ENCODE measurements around the gene LENG8. TPM values are rescaled to one million over a fixed set of nuclear protein-coding genes. Genes with fewer than 3 reads are reported as not detected.
"Not testable (repeated sequence)": the region's sequence is repeated elsewhere in the genome, so short reads cannot be mapped to it uniquely, and the experiment has no call there.

LENG8 gene
- total RNA-seq, 1 donor from 2014 or later: 196 TPM

DNA sequence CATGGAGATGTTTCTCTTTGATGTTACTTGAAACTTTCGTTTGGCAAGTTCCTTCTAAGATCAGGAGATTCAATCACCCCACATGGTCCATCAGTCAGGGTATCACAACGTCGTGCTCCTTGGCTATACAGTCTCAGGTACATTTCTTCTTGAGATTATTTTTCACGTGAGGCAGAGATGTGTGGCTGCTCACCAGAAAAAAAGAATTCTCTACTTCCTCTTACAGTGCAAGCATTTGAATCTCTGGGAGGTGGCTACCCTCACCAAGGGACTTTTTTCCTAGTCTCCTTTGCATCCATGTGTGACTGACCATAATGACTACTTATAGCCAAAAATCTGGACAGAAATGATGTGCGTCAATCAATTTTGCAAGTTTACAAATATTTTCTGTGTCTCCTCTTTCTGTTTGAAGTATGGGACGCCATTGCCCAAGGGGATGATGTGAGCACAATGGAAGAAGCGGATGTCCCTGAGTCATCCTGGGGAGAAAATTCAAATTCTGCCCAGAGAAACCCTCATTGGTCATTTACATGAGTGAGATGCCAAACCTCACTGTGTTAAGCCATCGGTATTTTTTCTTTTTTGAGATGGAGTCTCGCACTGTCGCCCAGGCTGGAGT lies 45.1 kb downstream of the LENG8 start:
- Mint-ChIP-seq H3K27ac (no peak overlapping the region), H3K9me3 (peaks cover 4% of the 10 kb centered on the region), H3K4me1 (ENCODE audit: unreplicated experiment) (no peaks in the 10 kb centered on the region), H3K36me3 (no peaks in the 10 kb centered on the region), H3K4me3 (no peak overlapping the region), H3K27me3 (no peaks in the 10 kb centered on the region)
- TF ChIP-seq, protein P1, sequence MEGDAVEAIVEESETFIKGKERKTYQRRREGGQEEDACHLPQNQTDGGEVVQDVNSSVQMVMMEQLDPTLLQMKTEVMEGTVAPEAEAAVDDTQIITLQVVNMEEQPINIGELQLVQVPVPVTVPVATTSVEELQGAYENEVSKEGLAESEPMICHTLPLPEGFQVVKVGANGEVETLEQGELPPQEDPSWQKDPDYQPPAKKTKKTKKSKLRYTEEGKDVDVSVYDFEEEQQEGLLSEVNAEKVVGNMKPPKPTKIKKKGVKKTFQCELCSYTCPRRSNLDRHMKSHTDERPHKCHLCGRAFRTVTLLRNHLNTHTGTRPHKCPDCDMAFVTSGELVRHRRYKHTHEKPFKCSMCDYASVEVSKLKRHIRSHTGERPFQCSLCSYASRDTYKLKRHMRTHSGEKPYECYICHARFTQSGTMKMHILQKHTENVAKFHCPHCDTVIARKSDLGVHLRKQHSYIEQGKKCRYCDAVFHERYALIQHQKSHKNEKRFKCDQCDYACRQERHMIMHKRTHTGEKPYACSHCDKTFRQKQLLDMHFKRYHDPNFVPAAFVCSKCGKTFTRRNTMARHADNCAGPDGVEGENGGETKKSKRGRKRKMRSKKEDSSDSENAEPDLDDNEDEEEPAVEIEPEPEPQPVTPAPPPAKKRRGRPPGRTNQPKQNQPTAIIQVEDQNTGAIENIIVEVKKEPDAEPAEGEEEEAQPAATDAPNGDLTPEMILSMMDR (conservative IDR thresholded peaks at IDR 0.05): no peak
- no peak for DNase-seq (ENCODE audit: extremely low spot score, unreplicated experiment)

DNA sequence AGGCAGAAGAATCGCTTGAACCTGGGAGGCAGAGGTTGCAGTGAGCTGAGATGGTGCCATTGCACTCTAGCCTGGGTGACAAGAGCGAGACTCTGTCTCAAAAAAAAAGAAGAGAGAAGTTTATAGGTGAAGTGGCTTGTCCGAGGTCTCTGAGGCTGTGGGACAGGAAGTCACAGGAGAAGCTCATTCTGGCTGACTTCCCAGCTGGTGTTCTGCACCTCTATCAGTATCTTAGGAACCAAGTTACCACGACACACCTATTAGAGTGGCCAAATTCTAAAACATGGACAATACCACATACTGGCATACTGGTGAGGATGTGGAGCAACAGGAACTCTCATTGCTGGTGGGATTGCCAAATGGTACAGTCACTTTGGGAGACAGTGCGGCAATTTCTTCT lies 46.3 kb downstream of the LENG8 start:
- H3K27ac Mint-ChIP-seq; DNase-seq (ENCODE audit: extremely low spot score, unreplicated experiment); H3K9me3 Mint-ChIP-seq: not testable (repeated sequence)

DNA sequence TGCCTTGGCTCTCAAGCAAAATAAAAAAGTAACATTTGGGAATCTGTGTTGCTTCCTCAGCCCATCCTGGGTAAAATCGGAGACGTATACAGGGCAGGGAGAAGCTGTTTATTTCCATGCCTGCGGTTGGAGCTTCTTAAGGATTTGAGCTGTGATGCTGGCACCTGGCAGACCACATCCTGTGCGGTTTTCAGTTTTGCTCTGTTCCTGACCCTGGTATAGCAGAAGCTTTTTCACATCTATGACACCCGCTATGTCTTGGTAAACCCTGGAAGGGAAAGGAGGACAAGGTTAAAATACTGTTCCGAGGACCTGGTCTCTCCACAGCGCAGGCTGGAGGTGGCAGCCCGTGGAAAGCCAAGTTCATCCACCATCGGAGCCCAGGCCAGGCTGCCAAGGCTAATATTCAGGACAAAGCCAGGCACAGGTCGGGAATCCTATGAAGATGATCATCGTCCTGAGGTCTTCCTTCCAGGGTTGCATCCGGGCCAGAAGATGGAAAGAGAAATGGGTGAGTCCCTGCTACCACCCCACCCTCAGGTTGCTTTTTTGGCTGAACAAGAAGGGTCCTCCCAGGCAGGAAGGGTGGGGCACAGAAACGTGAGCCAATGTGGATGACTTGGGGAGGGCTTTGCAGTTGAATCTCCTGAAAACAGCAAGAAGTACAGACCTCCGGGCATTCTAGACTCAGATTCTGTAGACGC lies 48.9 kb downstream of the LENG8 start:
- not testable (repeated sequence) for H3K27me3 Mint-ChIP-seq; H3K27ac Mint-ChIP-seq; H3K4me1 Mint-ChIP-seq (ENCODE audit: unreplicated experiment); H3K36me3 Mint-ChIP-seq; DNase-seq (ENCODE audit: extremely low spot score, unreplicated experiment); H3K9me3 Mint-ChIP-seq; H3K4me3 Mint-ChIP-seq

More for the DNA sequence above, 46.3 kb downstream of the LENG8 start:
- H3K4me1 Mint-ChIP-seq (ENCODE audit: unreplicated experiment); H3K36me3 Mint-ChIP-seq; H3K27me3 Mint-ChIP-seq; H3K4me3 Mint-ChIP-seq: not testable (repeated sequence)

DNA sequence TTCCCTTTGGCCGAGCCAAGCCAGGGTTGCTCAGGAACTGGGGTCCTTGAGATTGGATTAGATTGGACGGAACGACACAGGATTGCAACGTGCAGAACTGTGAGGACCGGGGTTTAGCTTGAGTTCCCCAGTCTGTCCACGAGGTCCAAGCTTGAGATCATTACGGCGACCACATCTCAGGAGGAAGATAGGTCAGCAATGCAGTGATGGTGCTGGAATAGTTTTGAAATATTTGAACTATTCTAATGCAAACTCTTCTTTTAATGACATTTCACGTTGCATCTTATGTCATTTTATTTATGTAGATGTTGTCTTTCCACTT lies 49.4 kb downstream of the LENG8 start:
- not testable (repeated sequence) for H3K9me3 Mint-ChIP-seq; H3K4me3 Mint-ChIP-seq; DNase-seq (ENCODE audit: extremely low spot score, unreplicated experiment); H3K36me3 Mint-ChIP-seq; H3K27me3 Mint-ChIP-seq; H3K4me1 Mint-ChIP-seq (ENCODE audit: unreplicated experiment); H3K27ac Mint-ChIP-seq

DNA sequence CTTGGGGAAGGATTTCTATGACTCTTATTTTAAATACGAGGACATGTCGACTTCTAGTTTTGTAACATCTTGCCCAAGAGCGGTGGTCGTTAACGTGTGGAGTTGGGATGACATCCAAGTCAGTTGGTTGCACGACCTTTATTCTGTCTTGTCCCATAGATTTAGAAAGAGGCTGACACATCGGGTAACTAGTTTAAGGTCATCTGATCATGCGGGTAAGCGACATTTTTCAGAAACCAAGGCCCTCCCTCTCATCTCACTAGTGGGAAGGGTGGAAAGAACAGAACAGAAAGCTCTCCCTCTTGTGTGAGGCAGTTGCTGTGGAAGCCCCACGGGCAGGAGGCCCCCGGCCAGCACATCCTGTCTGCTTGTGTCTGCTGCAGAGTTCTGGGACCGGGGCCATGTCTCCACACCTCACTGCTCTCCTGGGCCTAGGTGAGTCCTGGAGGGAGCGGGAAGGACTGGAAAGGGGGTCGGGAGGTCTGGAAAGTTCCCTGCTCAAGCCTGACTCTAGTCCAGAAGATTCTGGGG lies 53.6 kb downstream of the LENG8 start, which contains the start of gene LAIR2:
TSS of gene LAIR2 (plus strand) at position 314 of the 531 bp plus-strand sequence. CDS start at position 402, 88 bp downstream.
- H3K9me3 Mint-ChIP-seq: no peaks in the 10 kb centered on the region
- no peak for DNase-seq (ENCODE audit: extremely low spot score, unreplicated experiment)
- H3K27ac Mint-ChIP-seq: no peak within 1 kb of the TSS
- H3K36me3 Mint-ChIP-seq: no peaks in the 10 kb centered on the region
- no peaks in the 10 kb centered on the region for H3K27me3 Mint-ChIP-seq
- TF ChIP-seq, protein P1 (conservative IDR thresholded peaks at IDR 0.05): no peak
- no peak within 1 kb of the TSS for H3K4me3 Mint-ChIP-seq
- H3K4me1 Mint-ChIP-seq (ENCODE audit: unreplicated experiment): no peaks in the 10 kb centered on the region

DNA sequence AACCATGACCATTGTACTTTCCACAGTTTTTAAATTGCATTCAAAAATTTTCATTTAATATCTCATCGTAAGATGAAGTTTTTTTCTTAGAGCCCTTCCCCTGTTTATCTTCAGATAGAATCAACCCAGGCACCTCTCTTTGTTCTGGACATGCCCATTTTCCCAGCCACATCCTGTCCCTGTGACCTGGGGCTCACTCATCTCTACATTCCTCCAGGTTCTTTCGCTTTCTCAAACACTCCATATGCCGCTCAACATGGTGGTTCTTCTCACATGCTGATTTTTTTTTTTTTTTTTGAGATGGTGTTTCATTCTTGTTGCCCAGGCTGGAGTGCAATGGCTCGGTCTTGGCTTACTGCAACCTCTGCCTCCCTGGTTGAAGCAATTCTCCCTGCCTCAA lies 56.5 kb downstream of the LENG8 start:
- not testable (repeated sequence) for H3K27ac Mint-ChIP-seq; H3K36me3 Mint-ChIP-seq; H3K27me3 Mint-ChIP-seq; DNase-seq (ENCODE audit: extremely low spot score, unreplicated experiment); H3K9me3 Mint-ChIP-seq; H3K4me1 Mint-ChIP-seq (ENCODE audit: unreplicated experiment); H3K4me3 Mint-ChIP-seq

DNA sequence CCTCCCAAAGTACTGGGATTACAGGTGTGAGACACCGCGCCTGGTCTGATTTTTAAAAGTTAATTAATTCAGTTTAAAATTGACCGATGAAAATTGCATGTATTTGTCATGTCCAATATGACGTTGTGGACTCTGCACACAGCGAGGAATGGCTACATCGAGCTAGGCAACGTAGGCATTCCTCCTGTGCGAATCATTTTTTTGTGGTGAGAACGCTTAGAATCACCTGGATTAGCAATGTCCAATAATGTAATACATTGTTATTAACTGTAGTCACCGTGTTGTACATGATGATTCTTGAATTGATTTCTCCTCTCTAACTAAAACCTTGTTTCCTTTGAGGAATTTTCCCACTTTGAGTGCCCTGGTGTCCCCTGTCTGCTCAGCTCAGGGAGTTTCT lies 57.1 kb downstream of the LENG8 start:
- Mint-ChIP-seq H3K4me3 (no peak overlapping the region), H3K27me3 (no peaks in the 10 kb centered on the region), H3K4me1 (ENCODE audit: unreplicated experiment) (no peaks in the 10 kb centered on the region), H3K9me3 (no peaks in the 10 kb centered on the region), H3K36me3 (no peaks in the 10 kb centered on the region), H3K27ac (no peak overlapping the region)
- DNase-seq (ENCODE audit: extremely low spot score, unreplicated experiment): no peak
- TF ChIP-seq, protein P1 (conservative IDR thresholded peaks at IDR 0.05): no peak

DNA sequence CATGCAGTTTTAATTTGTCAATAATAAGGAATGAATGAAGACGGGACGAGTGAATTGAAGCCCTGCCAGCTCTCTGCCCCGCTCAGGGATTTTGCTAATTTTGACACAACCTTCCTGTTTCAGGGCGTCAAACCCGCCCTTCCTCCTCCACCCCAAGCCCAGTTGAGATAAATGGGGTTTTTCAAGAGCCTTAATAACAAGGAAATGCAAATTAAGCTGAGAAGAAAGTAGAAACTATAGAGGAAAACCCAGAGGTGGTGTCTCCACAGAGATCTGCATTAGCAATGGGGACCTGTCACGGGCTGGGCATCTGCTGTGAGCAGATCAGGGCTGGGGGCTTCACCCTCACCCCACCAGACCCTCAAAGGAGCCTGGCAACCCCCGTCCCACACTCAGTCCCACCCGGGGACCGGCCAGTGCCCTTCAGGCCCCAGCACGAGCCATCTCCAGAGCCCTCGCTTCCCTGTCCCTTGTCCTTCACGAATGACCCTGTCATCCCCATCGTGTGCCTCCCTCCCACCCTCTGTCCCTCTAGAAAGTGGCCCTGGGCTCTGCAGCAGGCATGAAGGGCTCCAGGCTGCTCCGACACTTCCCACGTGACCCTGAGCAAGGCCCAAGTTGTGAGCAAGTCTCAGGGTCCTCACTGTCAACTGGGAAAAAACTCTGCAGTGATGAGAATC lies 58.2 kb downstream of the LENG8 start:
- H3K36me3 Mint-ChIP-seq; H3K9me3 Mint-ChIP-seq; H3K4me3 Mint-ChIP-seq; H3K27me3 Mint-ChIP-seq; H3K4me1 Mint-ChIP-seq (ENCODE audit: unreplicated experiment); H3K27ac Mint-ChIP-seq; DNase-seq (ENCODE audit: extremely low spot score, unreplicated experiment): not testable (repeated sequence)
